Activated CD4-positive, CD25-positive, alpha-beta regulatory T cell (primary cell): ENCODE measurements around the gene SLC35D3.
"Not testable (repeated sequence)": the region's sequence is repeated elsewhere in the genome, so short reads cannot be mapped to it uniquely, and the experiment has no call there.

Experiments used
- DNase-seq, 4 experiments: peaks; one replicate each; lab custom pipeline; 2025; lab: John Stamatoyannopoulos, UW

SLC35D3 gene

GRCh38 chr6:136923116-136923953, 1.2 kb downstream of the SLC35D3 start:
- no peak for DNase-seq

GRCh38 chr6:136923954-136924673, 2.0 kb downstream of the SLC35D3 start:
- no peak for DNase-seq

GRCh38 chr6:136926383-136926782, 4.3 kb downstream of the SLC35D3 start:
- no peak for DNase-seq

- DNase-seq: no peak
Observed at GRCh38 chr6:136927292-136927691, 5.2 kb downstream of the SLC35D3 start.

- no peak for DNase-seq
Observed at GRCh38 chr6:136930528-136930927, 8.4 kb downstream of the SLC35D3 start.

- no peak for DNase-seq
Observed at GRCh38 chr6:136932599-136932998, 10.5 kb downstream of the SLC35D3 start.

GRCh38 chr6:136945072-136945471, 23.0 kb downstream of the SLC35D3 start:
- no peak for DNase-seq

GRCh38 chr6:136945711-136946121, 23.6 kb downstream of the SLC35D3 start:
- no peak for DNase-seq

GRCh38 chr6:136947037-136947436, 24.9 kb downstream of the SLC35D3 start:
- no peak for DNase-seq

GRCh38 chr6:136949957-136950356, 27.9 kb downstream of the SLC35D3 start:
- not testable (repeated sequence) for DNase-seq

GRCh38 chr6:136950436-136951126, 28.5 kb downstream of the SLC35D3 start:
- no peak for DNase-seq

- no peak for DNase-seq
Observed at GRCh38 chr6:136952714-136953260, 30.7 kb downstream of the SLC35D3 start.

- DNase-seq: no peak
Observed at GRCh38 chr6:136955123-136955522, 33.0 kb downstream of the SLC35D3 start.

GRCh38 chr6:136956590-136957544, 34.8 kb downstream of the SLC35D3 start:
- no peak for DNase-seq

- no peak for DNase-seq
Observed at GRCh38 chr6:136958168-136958567, 36.1 kb downstream of the SLC35D3 start.

GRCh38 chr6:136959471-136959891, 37.4 kb downstream of the SLC35D3 start:
- no peak for DNase-seq

GRCh38 chr6:136959935-136960334, 37.8 kb downstream of the SLC35D3 start:
- not testable (repeated sequence) for DNase-seq

GRCh38 chr6:136960781-136961180, 38.7 kb downstream of the SLC35D3 start:
- no peak for DNase-seq

- no peak for DNase-seq
Observed at GRCh38 chr6:136961848-136962247, 39.7 kb downstream of the SLC35D3 start.

GRCh38 chr6:136962661-136963060, 40.6 kb downstream of the SLC35D3 start:
- DNase-seq: no peak

GRCh38 chr6:136963259-136963658, 41.2 kb downstream of the SLC35D3 start:
- DNase-seq: no peak
